Fibroblast of mammary gland (primary cell): ENCODE data around the gene SLC25A48.

Source experiments
- DNase-seq: peaks from one replicate; pipeline ENCODE4 v3.0.0-alpha.2; 2010; ENCODE audit warnings: low read depth
- H3K4me3 ChIP-seq: 2 replicates; pipeline ENCODE4 v1.5.1; 2011; ENCODE audit warnings: low read depth, mild to moderate bottlenecking, low read length, moderate library complexity; ENCODE audit not compliant: control insufficient read depth
- TF ChIP-seq, protein P1 (sequence below): conservative IDR thresholded peaks from 2 replicates; pipeline ENCODE4 v1.5.1; 2011; ENCODE audit warnings: low read depth, low read length, inconsistent platforms; ENCODE audit not compliant: control insufficient read depth, insufficient read depth

The SLC25A48 gene

DNA sequence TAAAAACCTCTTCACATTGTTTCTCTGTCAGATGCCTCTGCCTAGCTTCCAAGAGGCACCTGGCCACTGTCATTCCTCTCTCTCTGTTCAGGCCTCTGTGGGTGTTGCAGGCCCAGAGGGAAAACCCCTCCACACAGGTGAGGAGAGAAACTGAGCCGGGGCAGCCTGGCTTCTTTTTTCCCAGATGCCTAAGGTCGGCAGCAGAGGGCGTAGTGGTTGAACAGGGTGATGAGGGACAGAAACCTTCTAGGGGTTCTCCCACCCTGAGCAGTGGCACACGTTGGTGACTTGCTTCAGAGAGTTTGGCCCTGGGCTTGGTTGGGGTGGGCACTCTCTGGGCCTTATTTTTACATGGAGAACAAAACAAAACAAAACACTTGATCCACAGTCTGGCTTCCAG, 49.0 kb downstream of the SLC25A48 start:
- H3K4me3 ChIP-seq, result no peak overlapping the region
- TF ChIP-seq, protein P1, sequence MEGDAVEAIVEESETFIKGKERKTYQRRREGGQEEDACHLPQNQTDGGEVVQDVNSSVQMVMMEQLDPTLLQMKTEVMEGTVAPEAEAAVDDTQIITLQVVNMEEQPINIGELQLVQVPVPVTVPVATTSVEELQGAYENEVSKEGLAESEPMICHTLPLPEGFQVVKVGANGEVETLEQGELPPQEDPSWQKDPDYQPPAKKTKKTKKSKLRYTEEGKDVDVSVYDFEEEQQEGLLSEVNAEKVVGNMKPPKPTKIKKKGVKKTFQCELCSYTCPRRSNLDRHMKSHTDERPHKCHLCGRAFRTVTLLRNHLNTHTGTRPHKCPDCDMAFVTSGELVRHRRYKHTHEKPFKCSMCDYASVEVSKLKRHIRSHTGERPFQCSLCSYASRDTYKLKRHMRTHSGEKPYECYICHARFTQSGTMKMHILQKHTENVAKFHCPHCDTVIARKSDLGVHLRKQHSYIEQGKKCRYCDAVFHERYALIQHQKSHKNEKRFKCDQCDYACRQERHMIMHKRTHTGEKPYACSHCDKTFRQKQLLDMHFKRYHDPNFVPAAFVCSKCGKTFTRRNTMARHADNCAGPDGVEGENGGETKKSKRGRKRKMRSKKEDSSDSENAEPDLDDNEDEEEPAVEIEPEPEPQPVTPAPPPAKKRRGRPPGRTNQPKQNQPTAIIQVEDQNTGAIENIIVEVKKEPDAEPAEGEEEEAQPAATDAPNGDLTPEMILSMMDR, result peak; percentile 21
- no peak for DNase-seq

DNA sequence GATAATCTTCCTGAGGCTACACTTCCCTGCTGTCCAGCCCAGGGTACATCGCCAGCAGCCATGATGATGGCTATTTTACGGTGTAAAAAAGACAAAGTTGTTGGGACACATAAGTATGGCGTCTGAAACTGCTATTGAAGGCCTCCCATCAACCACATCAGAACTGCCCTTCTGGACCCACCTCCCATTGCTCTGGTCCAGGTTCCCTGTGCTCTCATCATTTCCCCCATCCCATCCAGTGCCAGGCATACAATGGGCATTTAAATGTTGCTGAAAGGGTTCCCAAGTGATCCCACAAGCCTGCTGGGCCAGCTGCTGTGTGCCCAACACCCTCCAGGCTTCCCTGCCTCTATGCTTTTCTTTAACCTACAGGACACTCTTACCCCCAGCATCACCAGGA, 50.6 kb downstream of the SLC25A48 start:
- H3K4me3 ChIP-seq, result no peak overlapping the region
- TF ChIP-seq, protein P1, result no peak
- DNase-seq, result no peak

DNA sequence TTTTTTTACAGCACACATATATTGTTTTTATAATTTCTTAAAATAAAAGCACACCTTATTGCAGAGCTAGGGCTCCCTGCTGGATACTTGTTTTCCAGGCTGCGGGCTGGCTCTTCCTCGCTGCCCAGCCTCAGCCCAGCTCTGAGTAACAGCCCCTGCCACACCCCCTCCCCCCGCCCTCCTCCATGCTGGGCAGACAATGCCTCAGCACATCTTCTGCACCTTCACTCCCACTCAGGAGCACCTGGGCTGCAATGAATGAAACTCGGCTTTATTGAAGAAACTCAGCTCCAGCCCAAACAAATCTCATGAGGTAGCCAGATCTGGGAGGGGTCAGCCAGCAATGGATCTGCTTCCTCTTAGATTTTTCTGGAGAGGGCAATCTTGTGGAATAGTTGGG, 51.7 kb downstream of the SLC25A48 start:
- no peak overlapping the region for H3K4me3 ChIP-seq
- TF ChIP-seq, protein P1, result no peak
- no peak for DNase-seq

DNA sequence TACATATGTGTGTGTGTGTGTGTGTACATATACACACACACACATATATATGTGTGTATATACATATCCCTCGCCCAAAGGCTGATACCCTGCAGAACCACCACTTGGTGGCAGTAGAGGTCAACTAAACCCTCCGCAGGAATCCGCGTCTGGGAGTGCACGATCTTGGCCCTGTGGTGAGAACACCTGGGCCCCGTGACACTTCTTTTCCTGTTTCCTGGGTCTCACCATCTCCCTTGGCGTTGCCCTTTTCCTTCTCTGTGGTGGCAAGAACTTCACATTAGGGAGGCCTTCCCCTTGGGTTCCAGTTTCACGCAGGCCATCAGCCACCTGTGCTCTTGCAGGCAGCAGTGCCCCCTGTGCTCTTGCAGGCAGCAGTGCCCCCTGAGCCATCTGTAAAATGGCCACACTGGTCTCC, 53.0 kb downstream of the SLC25A48 start:
- TF ChIP-seq, protein P1, result peak; percentile 87
- peak; percentile 70 for DNase-seq
- H3K4me3 ChIP-seq, result no peak overlapping the region

DNA sequence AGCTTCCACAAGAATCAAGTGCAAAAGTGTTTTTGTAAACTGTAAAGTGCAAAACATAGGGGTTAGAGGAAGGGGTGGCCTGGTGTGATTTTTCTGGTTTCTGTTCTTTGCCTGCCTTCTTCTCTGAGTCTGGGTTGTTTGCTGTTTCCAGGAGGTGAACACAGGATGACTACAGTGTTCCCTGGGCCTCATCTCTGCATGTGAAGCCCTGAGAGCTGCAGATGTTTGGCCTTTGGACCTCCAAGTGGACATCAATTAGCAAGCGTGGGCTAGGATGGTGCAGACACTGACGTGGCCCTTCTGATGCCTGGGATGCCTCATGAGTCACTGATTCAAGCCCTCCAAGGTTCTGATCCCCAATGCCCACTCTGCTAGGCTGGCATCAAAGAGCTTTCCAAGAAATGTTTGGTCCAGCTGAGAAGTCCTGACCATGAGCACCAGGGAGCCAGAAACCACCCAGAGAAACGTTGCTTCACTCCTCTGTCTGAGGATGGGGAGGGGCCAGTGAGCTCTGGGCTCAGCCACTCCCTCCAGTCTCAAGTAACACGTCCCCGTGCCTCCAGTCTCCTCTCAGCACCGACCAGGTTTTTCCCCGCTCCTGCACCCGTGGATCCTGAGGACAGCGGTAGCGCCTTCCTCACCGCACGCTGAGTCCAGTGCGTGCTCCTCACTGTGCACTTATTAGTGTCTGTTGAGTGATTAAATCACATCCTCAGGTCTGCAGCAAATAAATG, 53.6 kb downstream of the SLC25A48 start:
- peak; percentile 40 for DNase-seq
- TF ChIP-seq, protein P1, result no peak
- H3K4me3 ChIP-seq, result no peak overlapping the region

DNA sequence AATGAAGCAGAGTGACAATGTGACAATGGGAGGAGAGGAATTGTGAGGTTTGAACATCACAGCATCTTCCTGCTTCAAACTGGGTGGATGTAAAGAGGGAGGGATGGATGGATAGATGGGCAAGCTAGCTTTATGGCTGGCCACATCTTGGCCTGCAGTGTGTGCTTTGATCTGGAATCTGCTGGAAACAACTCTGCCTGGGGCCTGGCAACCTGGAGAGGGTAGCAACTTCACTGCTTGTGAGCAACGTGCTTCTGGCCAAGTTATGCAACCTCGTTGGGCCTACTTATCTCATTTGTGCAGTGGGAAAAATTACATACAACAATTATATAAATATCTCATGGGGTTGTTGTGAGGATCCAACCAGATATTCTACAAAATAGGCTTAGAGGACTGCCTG, 55.8 kb downstream of the SLC25A48 start:
- H3K4me3 ChIP-seq, result no peak overlapping the region
- TF ChIP-seq, protein P1, result no peak
- no peak for DNase-seq

DNA sequence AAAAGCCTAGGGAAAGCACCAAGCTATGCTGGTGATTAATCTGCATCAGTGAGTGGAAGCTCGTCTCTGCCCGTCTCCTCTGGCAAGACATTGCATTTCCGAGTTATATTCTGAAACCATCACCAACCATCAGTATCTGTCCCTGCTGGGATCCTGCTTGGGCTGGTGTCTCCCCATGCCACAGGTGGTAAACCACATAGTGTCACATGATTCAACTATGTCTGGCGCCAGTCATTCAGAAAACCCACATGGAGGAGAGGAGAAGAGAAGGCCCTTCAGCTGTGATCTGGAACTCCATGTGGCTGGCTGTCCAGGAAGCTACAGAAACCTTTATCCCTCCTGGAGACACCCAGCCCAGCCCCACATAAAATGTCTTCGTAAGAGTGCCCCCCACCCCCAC, 56.4 kb downstream of the SLC25A48 start:
- TF ChIP-seq, protein P1, result no peak
- H3K4me3 ChIP-seq, result no peak overlapping the region
- DNase-seq, result no peak
